Bronchial epithelial cell (primary cell): ENCODE measurements around the gene ITIH3. TPM values are rescaled to one million over a fixed set of nuclear protein-coding genes. Genes with fewer than 3 reads are reported as not detected.

Experiments used
- DNase-seq: peaks from one replicate; pipeline ENCODE4 v3.0.0-alpha.2; 2010; ENCODE audit warnings: low read depth
- FAIRE-seq: peaks from 2 replicates; lab custom pipeline; 2011; peaks lifted over from hg19 to GRCh38; lab: Jason Lieb, UNC
- H3K27me3 ChIP-seq: 2 replicates; pipeline ENCODE4 v1.5.1; 2011; ENCODE audit warnings: low read length; ENCODE audit not compliant: control insufficient read depth, insufficient read depth
- H3K36me3 ChIP-seq: 2 replicates; pipeline ENCODE4 v1.5.1; 2011; ENCODE audit warnings: low read length; ENCODE audit not compliant: control insufficient read depth, insufficient read depth
- H3K4me3 ChIP-seq: 2 replicates; pipeline ENCODE4 v1.5.1; 2011; ENCODE audit warnings: mild to moderate bottlenecking, low read depth, low read length, control low read depth
- CTCF ChIP-seq: IDR thresholded peaks from 2 replicates; pipeline ENCODE4 v1.5.1; 2011; ENCODE audit warnings: mild to moderate bottlenecking, moderate library complexity, low read length, control low read depth, inconsistent platforms; ENCODE audit not compliant: insufficient read depth, severe bottlenecking
- total RNA-seq: library from RNA; depleted of rRNA; stranded (reverse); fragments of >200 nt; gene quantifications from 2 replicates; pipeline ENCODE4 v1.2.1, GENCODE V29; 2014

The ITIH3 gene
- total RNA-seq, 1 donor from 2014 or later = not detected

GRCh38 chr3:52791366-52791765, 3.2 kb upstream of the ITIH3 start:
- FAIRE-seq = no peak
- peaks cover 5% of the 10 kb centered on the region for H3K27me3 ChIP-seq
- no peak for TF ChIP-seq CTCF
- no peak for DNase-seq
- H3K4me3 ChIP-seq = no peak overlapping the region
- H3K36me3 ChIP-seq = no peaks in the 10 kb centered on the region

- FAIRE-seq (peak; percentile 28), DNase-seq (no peak)
- Histone ChIP-seq H3K27me3 (peaks cover 5% of the 10 kb centered on the region), H3K4me3 (no peak overlapping the region), H3K36me3 (no peaks in the 10 kb centered on the region)
- TF ChIP-seq CTCF = no peak
These were observed 2.7 kb upstream of the ITIH3 start for GRCh38 chr3:52791928-52792327.

- Histone ChIP-seq H3K4me3 (no peak overlapping the region), H3K36me3 (no peaks in the 10 kb centered on the region), H3K27me3 (peaks cover 5% of the 10 kb centered on the region)
- peak; percentile 11 for TF ChIP-seq CTCF
- FAIRE-seq (no peak), DNase-seq (no peak)
These were observed 2.2 kb upstream of the ITIH3 start for GRCh38 chr3:52792413-52792812.

- FAIRE-seq (no peak), DNase-seq (no peak)
- no peak for TF ChIP-seq CTCF
- Histone ChIP-seq H3K4me3 (no peak overlapping the region), H3K36me3 (no peaks in the 10 kb centered on the region), H3K27me3 (peaks cover 3% of the 10 kb centered on the region)
These were observed 1.5 kb upstream of the ITIH3 start for GRCh38 chr3:52792961-52793695.

GRCh38 chr3:52793702-52794611, 639 bp upstream of the ITIH3 start:
- DNase-seq (no peak), FAIRE-seq (no peak)

More at GRCh38 chr3:52793702-52794611, 639 bp upstream of the ITIH3 start:
- H3K36me3 ChIP-seq = no peaks in the 10 kb centered on the region
- H3K4me3 ChIP-seq = no peak overlapping the region
- peaks cover 3% of the 10 kb centered on the region for H3K27me3 ChIP-seq
- no peak for TF ChIP-seq CTCF
